Suprapubic skin (tissue), 4 donors: ENCODE measurements around the gene SHC4.

Experiments used
- EP300 ChIP-seq: sonication (generic); formaldehyde crosslinking; IDR thresholded peaks from one replicate; pipeline ENCODE4 v1.6.1; 2017; ENCODE audit warnings: antibody characterized with exemption
- POLR2A ChIP-seq, 2 donors: fragments of 450-650 bp; IDR thresholded peaks; one replicate each; pipeline ENCODE4 v1.6.1; 2017; ENCODE audit warnings: antibody characterized with exemption in 2 of 2, mild to moderate bottlenecking in 2 of 2, moderate library complexity in 2 of 2
- POLR2AphosphoS5 ChIP-seq, 3 donors: sonication (generic); formaldehyde crosslinking; IDR thresholded peaks; one replicate each; pipeline ENCODE4 v1.6.1; 2017; ENCODE audit warnings: antibody characterized with exemption in 3 of 3
- TF ChIP-seq, protein P1 (sequence below), 2 donors: fragments of 200-600 bp in 1 of 2; fragments of 450-650 bp in 1 of 2; sonication (generic) in 1 of 2; IDR thresholded peaks; one replicate each; pipeline ENCODE4 v1.5.1; 2016 to 2019; ENCODE audit warnings: antibody characterized with exemption in 2 of 2, mild to moderate bottlenecking in 1 of 2, moderate library complexity in 1 of 2

DNA sequence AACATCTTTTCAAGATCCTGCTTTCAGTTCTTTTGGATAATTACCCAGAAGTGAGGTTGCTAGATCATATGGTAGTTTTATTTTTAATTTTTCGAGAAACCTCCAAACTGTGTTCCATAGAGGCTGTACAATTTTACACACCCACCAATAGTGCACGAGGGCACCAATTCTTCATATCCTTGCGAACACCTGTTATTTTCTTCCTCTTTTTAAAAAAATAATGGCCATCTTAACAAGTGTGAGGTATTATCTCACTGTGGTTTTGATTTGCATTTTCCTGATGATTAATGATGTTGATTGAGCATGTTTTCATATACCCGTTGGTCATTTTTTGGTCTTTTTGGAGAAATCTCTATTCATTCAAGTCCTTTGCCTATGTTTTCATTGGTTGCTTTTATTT is 135.2 kb downstream of the SHC4 start:
- TF ChIP-seq, protein P1, sequence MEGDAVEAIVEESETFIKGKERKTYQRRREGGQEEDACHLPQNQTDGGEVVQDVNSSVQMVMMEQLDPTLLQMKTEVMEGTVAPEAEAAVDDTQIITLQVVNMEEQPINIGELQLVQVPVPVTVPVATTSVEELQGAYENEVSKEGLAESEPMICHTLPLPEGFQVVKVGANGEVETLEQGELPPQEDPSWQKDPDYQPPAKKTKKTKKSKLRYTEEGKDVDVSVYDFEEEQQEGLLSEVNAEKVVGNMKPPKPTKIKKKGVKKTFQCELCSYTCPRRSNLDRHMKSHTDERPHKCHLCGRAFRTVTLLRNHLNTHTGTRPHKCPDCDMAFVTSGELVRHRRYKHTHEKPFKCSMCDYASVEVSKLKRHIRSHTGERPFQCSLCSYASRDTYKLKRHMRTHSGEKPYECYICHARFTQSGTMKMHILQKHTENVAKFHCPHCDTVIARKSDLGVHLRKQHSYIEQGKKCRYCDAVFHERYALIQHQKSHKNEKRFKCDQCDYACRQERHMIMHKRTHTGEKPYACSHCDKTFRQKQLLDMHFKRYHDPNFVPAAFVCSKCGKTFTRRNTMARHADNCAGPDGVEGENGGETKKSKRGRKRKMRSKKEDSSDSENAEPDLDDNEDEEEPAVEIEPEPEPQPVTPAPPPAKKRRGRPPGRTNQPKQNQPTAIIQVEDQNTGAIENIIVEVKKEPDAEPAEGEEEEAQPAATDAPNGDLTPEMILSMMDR (IDR thresholded peaks at IDR 0.05): no peak
- TF ChIP-seq POLR2A (IDR thresholded peaks at IDR 0.05) (no peak), POLR2AphosphoS5 (IDR thresholded peaks at IDR 0.05) (no peak), EP300 (no peak)
